Measurements from ENCODE around the gene CFAP210.
"Not testable (repeated sequence)": the region's sequence is repeated elsewhere in the genome, so short reads cannot be mapped to it uniquely, and the experiment has no call there.

The CFAP210 gene

DNA sequence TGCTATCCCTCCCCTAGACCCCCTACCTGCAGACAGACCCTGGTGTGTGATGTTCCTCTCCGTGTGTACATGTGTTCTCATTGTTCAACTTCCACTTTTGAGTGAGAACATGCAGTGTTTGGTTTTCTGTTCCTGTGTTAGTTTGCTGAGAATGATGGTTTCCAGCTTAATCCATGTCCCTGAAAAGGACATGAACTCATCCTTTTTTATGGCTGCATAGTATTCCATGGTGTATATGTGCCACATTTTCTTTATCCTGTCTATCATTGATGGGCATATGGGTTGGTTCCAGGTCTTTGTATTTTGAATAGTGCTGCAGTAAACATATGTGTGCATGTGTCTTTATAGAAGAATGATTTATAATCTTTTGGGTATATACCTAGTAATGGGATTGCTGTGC, 78.2 kb downstream of the CFAP210 start:
- DNase-seq, result not testable (repeated sequence)

DNA sequence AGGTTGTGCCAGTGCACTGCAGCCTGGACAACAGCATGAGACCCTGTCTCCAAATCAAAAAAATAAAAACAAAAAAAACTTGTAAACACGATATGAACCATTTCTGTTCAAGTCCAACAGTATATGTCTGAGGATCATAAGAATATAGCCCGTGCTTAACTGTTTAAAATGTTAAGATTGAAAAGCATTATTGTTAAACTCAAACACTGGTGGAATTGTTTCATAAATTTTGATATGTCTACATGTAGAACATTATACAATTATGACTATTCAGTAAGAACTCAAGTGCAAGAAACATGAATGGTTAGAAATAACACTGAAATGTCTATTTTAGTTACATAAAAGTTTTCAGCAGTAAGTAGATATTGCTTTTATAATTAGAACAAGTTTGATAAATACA, 80.3 kb downstream of the CFAP210 start:
- no peak for DNase-seq

DNA sequence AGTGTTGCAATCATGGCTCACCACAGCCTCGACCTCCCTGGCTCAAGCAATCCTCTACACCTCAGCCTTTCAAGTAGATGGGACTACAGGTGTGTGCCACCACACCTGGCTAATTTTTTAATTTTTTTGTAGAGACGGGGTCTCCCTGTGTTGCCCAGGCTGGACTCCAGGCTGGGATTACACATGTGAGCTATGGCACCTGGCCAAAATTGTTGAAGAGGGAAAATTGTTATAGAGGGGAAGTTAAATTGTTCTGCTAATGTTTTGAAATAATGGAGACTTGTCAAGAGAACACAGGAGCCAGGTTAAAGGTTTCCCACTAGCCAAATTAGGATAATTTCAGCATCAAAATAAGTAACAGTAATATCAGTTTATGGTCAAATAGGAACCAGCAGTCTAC, 84.9 kb downstream of the CFAP210 start:
- no peak for DNase-seq

DNA sequence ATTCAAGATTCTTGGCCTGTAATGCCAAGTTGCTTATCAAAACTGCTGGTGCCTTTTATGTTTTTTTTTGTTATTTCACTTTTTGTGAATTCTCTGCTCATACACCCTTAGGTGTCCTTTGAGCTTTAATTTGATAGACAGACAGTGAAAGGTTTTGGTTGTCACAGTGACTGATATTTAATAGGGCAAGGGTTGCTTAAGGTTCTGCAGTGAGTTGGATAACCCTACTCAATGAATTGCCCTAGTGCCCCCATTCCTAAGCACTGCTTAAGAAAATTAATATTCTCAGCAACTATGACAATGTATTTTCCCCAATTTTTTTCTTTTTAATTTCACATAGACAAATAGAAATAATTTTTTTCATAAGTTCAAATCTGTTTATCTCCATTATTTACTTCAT, 94.6 kb downstream of the CFAP210 start:
- DNase-seq, result no peak

DNA sequence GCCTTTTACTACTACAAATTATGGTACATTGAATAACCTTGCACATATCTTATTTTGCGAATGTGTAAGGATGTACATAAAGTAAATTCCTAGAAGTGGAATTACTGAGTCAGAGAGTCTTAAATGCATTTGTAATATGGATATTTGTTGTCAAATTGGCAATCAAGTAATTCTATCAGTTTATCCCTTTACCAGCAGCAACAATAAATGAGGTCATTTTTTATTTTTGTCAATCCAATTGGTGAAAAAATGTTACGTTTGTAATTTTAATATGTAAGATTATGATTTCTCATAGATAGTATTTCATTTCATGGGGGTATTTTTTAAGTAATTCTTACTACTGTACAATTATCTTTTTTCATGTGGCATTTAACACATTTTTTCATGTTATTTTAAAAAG, 95.2 kb downstream of the CFAP210 start:
- no peak for DNase-seq

DNA sequence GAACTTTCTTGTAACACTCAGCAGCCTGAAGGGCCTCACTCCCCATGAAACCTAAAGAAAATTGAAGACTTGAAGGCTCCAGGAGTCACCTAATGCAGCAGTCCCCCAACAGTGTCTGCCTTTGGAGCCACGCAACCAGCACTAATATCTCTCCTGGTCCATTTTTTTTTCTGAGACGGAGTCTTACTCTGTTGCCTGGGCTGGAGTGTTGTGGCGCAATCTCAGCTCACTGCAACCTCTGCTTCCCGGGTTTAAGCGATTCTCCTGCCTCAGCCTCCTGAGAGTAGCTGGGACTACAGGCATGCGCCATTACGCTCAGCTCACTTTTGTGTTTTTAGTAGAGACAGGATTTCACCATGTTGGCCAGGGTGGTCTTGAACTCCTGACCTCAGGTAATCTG, 97.7 kb downstream of the CFAP210 start:
- not testable (repeated sequence) for DNase-seq

All from CD4-positive, alpha-beta T cell treated with Interleukin-1 beta for 1 hour (primary cell).